Measurements from ENCODE around the gene SLC6A16. TPM values are rescaled to one million over a fixed set of nuclear protein-coding genes. Genes with fewer than 3 reads are reported as not detected.

Gene SLC6A16
- 0.90 to 1.8 TPM (median 1.3 TPM) in 5 replicates for total RNA-seq (2022; extraction: Qiagen RNA extraction; ENCODE audit: low read depth)

GRCh38 chr19:49324801-49325576 is at the start of gene SLC6A16:
Gene SLC6A16, minus strand, starts transcription at chr19:49325191. Its CDS starts 13,844 bp downstream, at chr19:49311347.

GRCh38 chr19:49363268-49364082 is 38.5 kb upstream of the SLC6A16 start, which contains the start of gene DKKL1:
Gene DKKL1, plus strand, starts transcription at chr19:49363877. Its CDS starts 122 bp downstream, at chr19:49363999.

GRCh38 chr19:49362048-49362928 is 37.3 kb upstream of the SLC6A16 start, which contains the start of gene TEAD2:
Gene TEAD2, minus strand, starts transcription at chr19:49362416. Its CDS starts 2,341 bp downstream, at chr19:49360075.

DNA sequence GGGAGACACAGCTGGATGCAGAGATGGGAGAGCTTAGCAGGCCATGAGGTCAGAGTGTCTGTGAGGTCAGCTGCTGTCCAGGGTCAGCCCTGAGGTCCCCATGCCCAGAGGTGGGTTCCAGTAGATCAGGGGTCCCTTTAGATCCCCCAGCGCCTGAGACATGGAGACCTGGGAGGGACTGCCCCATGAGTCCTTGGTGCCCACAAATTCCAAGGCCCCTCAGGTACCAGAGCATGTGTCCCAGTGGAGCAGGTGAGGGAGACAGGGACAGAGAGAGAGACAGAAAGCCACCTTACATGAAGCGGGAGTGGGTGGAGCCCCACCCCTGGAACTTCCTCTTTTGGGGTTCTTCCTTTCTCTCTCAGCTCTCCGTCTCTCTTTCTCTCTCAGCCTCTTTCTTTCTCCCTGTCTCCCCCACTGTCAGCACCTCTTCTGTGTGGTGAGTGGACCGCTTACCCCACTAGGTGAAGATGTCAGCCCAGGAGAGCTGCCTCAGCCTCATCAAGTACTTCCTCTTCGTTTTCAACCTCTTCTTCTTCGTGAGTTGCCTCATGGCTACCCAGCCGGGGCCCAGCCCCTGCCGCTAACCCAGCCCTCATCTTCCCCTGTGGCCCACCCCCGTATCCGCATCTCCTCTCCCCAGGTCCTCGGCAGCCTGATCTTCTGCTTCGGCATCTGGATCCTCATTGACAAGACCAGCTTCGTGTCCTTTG is 10.2 kb upstream of the SLC6A16 start, which contains the start of gene CD37:
Gene CD37, plus strand, starts transcription at position 336 of the 713 bp plus-strand sequence. Its CDS starts 135 bp downstream, at position 471.

Other genes with a start within 250 kb of the SLC6A16 start
- 293 to 368 TPM (median 338 TPM) in 5 replicates for gene SNRNP70, start 239.7 kb downstream of the SLC6A16 start, total RNA-seq (2022; extraction: Qiagen RNA extraction; ENCODE audit: low read depth)
- 3.7 to 7.7 TPM (median 5.3 TPM) in 5 replicates for gene LIN7B, start 210.8 kb downstream of the SLC6A16 start, total RNA-seq (2022; extraction: Qiagen RNA extraction; ENCODE audit: low read depth)
- 0.93 to 3.1 TPM (median 2.2 TPM) in 5 replicates for gene C19orf73, start 206.0 kb downstream of the SLC6A16 start, total RNA-seq (2022; extraction: Qiagen RNA extraction; ENCODE audit: low read depth)
- 5.5 to 8.9 TPM (median 7.7 TPM) in 5 replicates for gene PPFIA3, start 205.6 kb downstream of the SLC6A16 start, total RNA-seq (2022; extraction: Qiagen RNA extraction; ENCODE audit: low read depth)
- gene HRC, start 169.8 kb downstream of the SLC6A16 start, total RNA-seq (2022; extraction: Qiagen RNA extraction; ENCODE audit: low read depth): not detected in 5 replicates
- gene TRPM4, start 167.4 kb downstream of the SLC6A16 start, total RNA-seq (2022; extraction: Qiagen RNA extraction; ENCODE audit: low read depth): 6.4 to 10.4 TPM (median 9.5 TPM) in 5 replicates
- not detected in 5 replicates for gene CD37, start 10.2 kb upstream of the SLC6A16 start, total RNA-seq (2022; extraction: Qiagen RNA extraction; ENCODE audit: low read depth)
- 13.9 to 21.0 TPM (median 17.2 TPM) in 5 replicates for gene TEAD2, start 37.2 kb upstream of the SLC6A16 start, total RNA-seq (2022; extraction: Qiagen RNA extraction; ENCODE audit: low read depth)
- 0.37 to 1.0 TPM (median 0.48 TPM) in 5 replicates for gene DKKL1, start 38.7 kb upstream of the SLC6A16 start, total RNA-seq (2022; extraction: Qiagen RNA extraction; ENCODE audit: low read depth)
- 0.10 TPM in 1 of 5 replicates, not detected in the others for gene KASH5, start 63.1 kb upstream of the SLC6A16 start, total RNA-seq (2022; extraction: Qiagen RNA extraction; ENCODE audit: low read depth)
- gene PTH2, start 98.2 kb upstream of the SLC6A16 start, total RNA-seq (2022; extraction: Qiagen RNA extraction; ENCODE audit: low read depth): not detected in 5 replicates
- 0.12 to 0.28 TPM (median 0.17 TPM) in 4 of 5 replicates, not detected in the other for gene GFY, start 100.2 kb upstream of the SLC6A16 start, total RNA-seq (2022; extraction: Qiagen RNA extraction; ENCODE audit: low read depth)
- gene SLC17A7, start 116.3 kb upstream of the SLC6A16 start, total RNA-seq (2022; extraction: Qiagen RNA extraction; ENCODE audit: low read depth): 0.39 to 0.73 TPM (median 0.67 TPM) in 5 replicates
- gene PIH1D1, start 126.6 kb upstream of the SLC6A16 start, total RNA-seq (2022; extraction: Qiagen RNA extraction; ENCODE audit: low read depth): 88.4 to 93.8 TPM (median 92.6 TPM) in 5 replicates
- 13.6 to 25.0 TPM (median 21.1 TPM) in 5 replicates for gene ALDH16A1, start 128.0 kb upstream of the SLC6A16 start, total RNA-seq (2022; extraction: Qiagen RNA extraction; ENCODE audit: low read depth)
- gene FLT3LG, start 149.0 kb upstream of the SLC6A16 start, total RNA-seq (2022; extraction: Qiagen RNA extraction; ENCODE audit: low read depth): 0.90 to 2.2 TPM (median 1.2 TPM) in 5 replicates
- gene RPL13A, start 162.4 kb upstream of the SLC6A16 start, total RNA-seq (2022; extraction: Qiagen RNA extraction; ENCODE audit: low read depth): 3,849 to 4,394 TPM (median 4,225 TPM) in 5 replicates
- gene RPS11, start 171.2 kb upstream of the SLC6A16 start, total RNA-seq (2022; extraction: Qiagen RNA extraction; ENCODE audit: low read depth): 3,786 to 4,498 TPM (median 3,975 TPM) in 5 replicates
- 23.9 to 33.3 TPM (median 28.1 TPM) in 5 replicates for gene FCGRT, start 187.5 kb upstream of the SLC6A16 start, total RNA-seq (2022; extraction: Qiagen RNA extraction; ENCODE audit: low read depth)
- gene RCN3, start 202.8 kb upstream of the SLC6A16 start, total RNA-seq (2022; extraction: Qiagen RNA extraction; ENCODE audit: low read depth): 0.78 to 2.8 TPM (median 2.0 TPM) in 5 replicates